Cerebellar nuclear complex (tissue), 1 donor: ENCODE results near the gene REN.

Source experiments
- DNase-seq, 2 experiments: peaks; one replicate each; lab custom pipeline; 2025; lab: John Stamatoyannopoulos, UW

Gene REN

DNA sequence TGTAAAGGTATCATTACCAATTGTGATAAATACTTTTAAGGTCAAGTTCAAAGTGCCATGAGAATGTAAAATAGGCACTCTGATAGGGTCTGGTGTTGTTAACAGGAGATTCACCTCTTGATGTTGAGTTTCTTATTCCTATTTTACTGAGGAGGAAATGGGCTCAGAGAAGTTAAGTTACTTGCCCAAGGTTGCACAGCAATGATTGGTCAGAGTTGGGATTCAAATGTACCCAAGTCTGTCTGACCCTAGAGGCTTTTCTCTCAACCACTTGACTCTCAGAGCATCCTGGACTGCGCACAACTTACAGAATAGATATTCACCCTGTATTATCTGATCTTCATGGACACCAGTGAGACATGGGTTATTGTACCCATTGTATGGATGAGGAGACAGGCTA is 59.3 kb downstream of the REN start:
- DNase-seq, result no peak

DNA sequence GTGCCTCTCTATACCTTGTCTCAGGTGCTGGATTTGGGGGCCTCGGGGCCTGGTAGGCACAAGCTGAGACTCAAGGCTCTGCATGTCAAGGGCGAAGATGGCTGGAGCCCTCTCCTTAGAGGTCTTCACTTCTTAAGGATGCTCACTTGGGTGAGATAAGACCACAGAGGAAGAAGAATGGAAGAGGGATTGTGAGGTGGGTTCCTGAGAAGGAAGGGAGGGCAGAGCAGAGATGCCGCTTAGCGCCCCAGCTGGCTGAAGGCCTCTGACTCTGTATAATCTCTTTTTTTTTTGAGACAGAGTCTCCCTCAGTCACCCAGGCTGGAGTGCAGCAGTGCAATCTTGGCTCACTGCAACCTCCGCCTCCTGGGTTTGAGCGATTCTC is 61.0 kb downstream of the REN start:
- no peak for DNase-seq
